Tibial artery (tissue), 4 donors: ENCODE measurements around the gene IQGAP1.
"Not testable (repeated sequence)": the region's sequence is repeated elsewhere in the genome, so short reads cannot be mapped to it uniquely, and the experiment has no call there.

Experiments
- DNase-seq, 2 donors: peaks; one replicate each; pipeline ENCODE4 v3.0.0-alpha.2; 2019
- H3K27ac ChIP-seq, 2 donors: fragments of 200-600 bp; sonication (generic) in 1 of 2; 1 replicate in 1 of 2; 2 replicates in 1 of 2; pipeline ENCODE4 v1.5.1; 2018 to 2019; ENCODE audit warnings: mild to moderate bottlenecking in 1 of 2
- H3K27me3 ChIP-seq, 2 donors: fragments of 200-600 bp; sonication (generic) in 1 of 2; one replicate each; pipeline versions ENCODE4 v1.5.1 to v1.6.0; 2016 to 2019
- H3K36me3 ChIP-seq, 3 donors: fragments of 200-600 bp; sonication (generic) in 2 of 3; one replicate each; pipeline ENCODE4 v1.5.1; 2016 to 2019; ENCODE audit warnings: mild to moderate bottlenecking in 2 of 3
- H3K4me1 ChIP-seq, 4 donors: fragments of 200-600 bp; sonication (generic) in 2 of 4; 1 replicate in 3 of 4; 2 replicates in 1 of 4; pipeline ENCODE4 v1.5.1; 2016 to 2019
- H3K4me3 ChIP-seq, 2 donors: fragments of 200-600 bp; sonication (generic) in 1 of 2; 1 replicate in 1 of 2; 2 replicates in 1 of 2; pipeline ENCODE4 v1.5.1; 2018 to 2019; ENCODE audit warnings: mild to moderate bottlenecking in 2 of 2
- H3K9me3 ChIP-seq, 3 donors: fragments of 200-600 bp; sonication (generic) in 1 of 3; one replicate each; pipeline ENCODE4 v1.5.1; 2016 to 2019
- CTCF ChIP-seq, 2 experiments: fragments of 200-600 bp in 1 of 2; fragments of 450-650 bp in 1 of 2; IDR thresholded peaks; one replicate each; pipeline ENCODE4 v1.5.1; 2017 to 2019; ENCODE audit warnings: antibody characterized with exemption in 2 of 2, mild to moderate bottlenecking in 1 of 2, moderate library complexity in 1 of 2
- intact Hi-C: fragments of 100-400 bp; cut with DNase I; formaldehyde crosslinking; loops from one replicate; pipeline ENCODE4 v1.15.0; 2023; ENCODE audit warnings: low total_unique reads

The IQGAP1 gene

DNA sequence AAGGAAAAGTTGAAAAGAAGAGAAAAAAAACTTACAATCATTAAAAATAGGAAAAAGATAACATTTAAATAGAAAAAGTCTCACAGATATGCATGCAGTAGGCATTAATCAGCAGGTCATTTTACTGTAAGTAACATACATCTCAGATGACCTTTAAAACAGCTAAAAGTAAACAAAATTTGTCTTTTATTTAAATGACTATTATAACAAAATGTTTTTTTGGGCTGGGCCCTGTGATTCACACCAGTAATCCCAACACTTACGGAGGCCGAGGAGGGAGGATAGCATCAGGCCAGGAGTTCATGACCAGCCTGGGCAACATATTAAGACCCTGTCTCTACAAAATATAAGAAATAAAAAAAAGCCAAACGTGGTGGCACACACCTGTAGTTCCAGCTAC lies 14.7 kb downstream of the IQGAP1 start:
- H3K9me3 ChIP-seq: no peaks in the 10 kb centered on the region
- peak overlapping the region; percentile 86 to 93 for H3K27ac ChIP-seq
- DNase-seq: no peak
- intact Hi-C loops: no loop called here
- peaks cover 0 to 98% (median 70%) of the 10 kb centered on the region in 4 donors for H3K4me1 ChIP-seq
- H3K27me3 ChIP-seq: no peaks in the 10 kb centered on the region
- TF ChIP-seq CTCF (IDR thresholded peaks at IDR 0.05): no peak
- no peaks in the 10 kb centered on the region for H3K36me3 ChIP-seq
- H3K4me3 ChIP-seq: no peak overlapping the region

GRCh38 chr15:90405055-90405607 lies 17.1 kb downstream of the IQGAP1 start:
- no peak for TF ChIP-seq CTCF (IDR thresholded peaks at IDR 0.05)
- Histone ChIP-seq H3K27ac (peak overlapping the region; percentile 86 to 93), H3K27me3 (no peaks in the 10 kb centered on the region), H3K9me3 (no peaks in the 10 kb centered on the region), H3K4me3 (no peak overlapping the region), H3K36me3 (no peaks in the 10 kb centered on the region), H3K4me1 (peaks cover 0 to 92% (median 70%) of the 10 kb centered on the region in 4 donors)
- no peak for DNase-seq
- intact Hi-C loops: no loop called here

GRCh38 chr15:90407336-90407735 lies 19.3 kb downstream of the IQGAP1 start:
- DNase-seq: no peak
- Histone ChIP-seq H3K4me3 (no peak overlapping the region), H3K27ac (peak overlapping the region; percentile 86 to 93), H3K4me1 (peaks cover 0 to 87% (median 57%) of the 10 kb centered on the region in 4 donors), H3K27me3 (no peaks in the 10 kb centered on the region), H3K36me3 (no peaks in the 10 kb centered on the region), H3K9me3 (no peaks in the 10 kb centered on the region)
- TF ChIP-seq CTCF (IDR thresholded peaks at IDR 0.05): no peak
- intact Hi-C loops: no loop called here

GRCh38 chr15:90407871-90408317 lies 19.9 kb downstream of the IQGAP1 start:
- no peaks in the 10 kb centered on the region for H3K27me3 ChIP-seq
- no peak for DNase-seq
- H3K4me3 ChIP-seq: no peak overlapping the region
- TF ChIP-seq CTCF (IDR thresholded peaks at IDR 0.05): no peak
- peaks cover 0 to 87% (median 57%) of the 10 kb centered on the region in 4 donors for H3K4me1 ChIP-seq
- intact Hi-C loops: no loop called here
- no peaks in the 10 kb centered on the region for H3K9me3 ChIP-seq
- no peaks in the 10 kb centered on the region for H3K36me3 ChIP-seq
- H3K27ac ChIP-seq: peak overlapping the region; percentile 86 to 93

GRCh38 chr15:90408657-90409056 lies 20.6 kb downstream of the IQGAP1 start:
- no peaks in the 10 kb centered on the region for H3K36me3 ChIP-seq
- intact Hi-C loops: no loop called here
- H3K4me3 ChIP-seq: no peak overlapping the region
- TF ChIP-seq CTCF (IDR thresholded peaks at IDR 0.05): no peak
- H3K27ac ChIP-seq: peak overlapping the region; percentile 86 to 93
- peaks cover 0 to 87% (median 57%) of the 10 kb centered on the region in 4 donors for H3K4me1 ChIP-seq
- no peaks in the 10 kb centered on the region for H3K27me3 ChIP-seq
- no peaks in the 10 kb centered on the region for H3K9me3 ChIP-seq
- DNase-seq: no peak

DNA sequence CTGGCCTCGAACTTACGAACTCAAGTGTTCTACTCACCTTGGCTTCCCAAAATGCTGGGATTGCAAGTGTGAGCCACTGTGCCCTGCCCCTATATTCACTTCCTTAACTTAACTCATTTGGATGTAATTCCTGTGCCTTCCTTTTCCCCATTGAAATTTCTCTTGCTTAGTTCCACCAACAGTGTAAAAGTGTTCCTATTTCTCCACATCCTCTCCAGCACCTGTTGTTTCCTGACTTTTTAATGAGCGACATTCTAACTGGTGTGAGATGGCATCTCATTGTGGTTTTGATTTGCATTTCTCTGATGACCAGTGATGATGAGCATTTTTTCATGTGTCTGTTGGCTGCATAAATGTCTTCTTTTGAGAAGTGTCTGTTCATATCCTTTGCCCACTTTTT lies 21.5 kb downstream of the IQGAP1 start:
- peaks cover 3 to 87% (median 57%) of the 10 kb centered on the region in 4 donors for H3K4me1 ChIP-seq
- DNase-seq, H3K36me3 ChIP-seq, H3K4me3 ChIP-seq, H3K27me3 ChIP-seq, H3K9me3 ChIP-seq, intact Hi-C loops: not testable (repeated sequence)
- H3K27ac ChIP-seq: peak overlapping the region in 1 of 2 donors; percentile 86

DNA sequence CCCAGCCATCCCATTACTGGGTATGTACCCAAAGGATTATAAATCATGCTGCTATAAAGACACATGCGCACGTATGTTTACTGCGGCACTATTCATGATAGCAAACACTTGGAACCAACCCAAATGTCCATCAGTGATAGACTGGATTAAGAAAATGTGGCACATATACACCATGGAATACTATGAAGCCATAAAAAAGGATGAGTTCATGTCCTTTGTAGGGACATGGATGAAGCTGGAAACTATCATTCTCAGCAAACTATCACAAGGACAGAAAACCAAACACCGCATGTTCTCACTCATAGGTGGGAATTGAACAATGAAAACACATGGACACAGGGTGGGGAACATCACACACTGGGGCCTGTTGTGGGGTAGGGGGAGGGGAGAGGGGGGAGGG lies 22.3 kb downstream of the IQGAP1 start:
- H3K9me3 ChIP-seq, H3K27me3 ChIP-seq, H3K4me3 ChIP-seq, DNase-seq, H3K27ac ChIP-seq, H3K36me3 ChIP-seq, intact Hi-C loops: not testable (repeated sequence)
- H3K4me1 ChIP-seq: peaks cover 4 to 87% (median 56%) of the 10 kb centered on the region in 4 donors
